Endodermal cell (in vitro differentiated cells): Measurements from ENCODE around the gene ADGB. TPM values are rescaled to one million over a fixed set of nuclear protein-coding genes. Genes with fewer than 3 reads are reported as not detected.

Source experiments
- DNase-seq: peaks from one replicate; pipeline ENCODE4 v3.0.0-alpha.2; 2017
- H3K27ac ChIP-seq: 2 replicates; pipeline ENCODE4 v1.5.1; 2013; ENCODE audit warnings: mild to moderate bottlenecking, low read depth, low read length, moderate library complexity
- H3K27me3 ChIP-seq: 2 replicates; pipeline ENCODE4 v1.6.1; 2013; ENCODE audit warnings: mild to moderate bottlenecking, low read length, moderate library complexity; ENCODE audit not compliant: insufficient read depth, control insufficient read depth, poor library complexity, severe bottlenecking
- H3K36me3 ChIP-seq: 2 replicates; pipeline ENCODE4 v1.7.0; 2013; ENCODE audit warnings: mild to moderate bottlenecking, low read length, moderate library complexity; ENCODE audit not compliant: control insufficient read depth, insufficient read depth
- H3K4me1 ChIP-seq: one replicate; pipeline ENCODE4 v1.7.0; 2013; ENCODE audit warnings: low read length; ENCODE audit not compliant: control insufficient read depth, insufficient read depth
- H3K4me3 ChIP-seq: 2 replicates; pipeline ENCODE4 v1.5.1; 2013; ENCODE audit warnings: mild to moderate bottlenecking, low read length, moderate library complexity
- H3K9ac ChIP-seq: 2 replicates; pipeline ENCODE4 v1.6.1; 2013; ENCODE audit warnings: mild to moderate bottlenecking, low read length, moderate library complexity; ENCODE audit not compliant: poor library complexity, severe bottlenecking; ENCODE audit errors: extremely low read depth
- H3K9me3 ChIP-seq: 2 replicates; pipeline ENCODE4 v1.6.1; 2013; ENCODE audit warnings: mild to moderate bottlenecking, low read length, moderate library complexity; ENCODE audit not compliant: control insufficient read depth
- H3K27ac Mint-ChIP-seq: 2 replicates; pipeline ENCODE4 v1.8.0; 2020; ENCODE audit warnings: mixed read lengths
- H3K27me3 Mint-ChIP-seq: 2 replicates; pipeline ENCODE4 v1.8.0; 2021; ENCODE audit warnings: mild to moderate bottlenecking, mixed read lengths; ENCODE audit not compliant: insufficient read depth
- H3K36me3 Mint-ChIP-seq: 2 replicates; pipeline ENCODE4 v1.8.0; 2020; ENCODE audit warnings: low read depth, mixed read lengths
- H3K4me1 Mint-ChIP-seq: 2 replicates; pipeline ENCODE4 v1.8.0; 2020; ENCODE audit warnings: mixed read lengths
- H3K4me3 Mint-ChIP-seq: 2 replicates; pipeline ENCODE4 v1.8.0; 2020; ENCODE audit warnings: mild to moderate bottlenecking, moderate library complexity, mixed read lengths
- H3K9me3 Mint-ChIP-seq: 2 replicates; pipeline ENCODE4 v1.8.0; 2020; ENCODE audit warnings: mild to moderate bottlenecking, mixed read lengths
- WGBS, 2 experiments: methylation state at CpG; one replicate each; pipeline versions ENCODE4 v1.1.5 to v1.1.7; 2013; ENCODE audit warnings: missing lambda C conversion rate in 2 of 2, mixed read lengths in 1 of 2; ENCODE audit not compliant: insufficient coverage in 1 of 2, insufficient read length in 1 of 2; 5-methylcytosine and 5-hydroxymethylcytosine counted together
- total RNA-seq, 2 donors: library from RNA; stranded (reverse); fragmentation: NEBNext Ultra II Directional in 1 of 2; extraction: Animal tissue kit (Norgen Biotek cat#: 25700) in 1 of 2; gene quantifications; 2 replicates in 1 of 2; 3 replicates in 1 of 2; pipeline ENCODE4 v1.2.1, GENCODE V29; 2021
- TF ChIP-seq, protein P1 (sequence below): fragments of 200-600 bp; sonication (generic); conservative IDR thresholded peaks from 2 replicates; pipeline ENCODE4 v1.5.0; 2021; ENCODE audit warnings: antibody characterized with exemption, mild to moderate bottlenecking

ADGB gene
- total RNA-seq, 2 donors from 2014 or later, result 0.37 to 1.3 TPM

GRCh38 chr6:146739696-146740095 lies 140.9 kb downstream of the ADGB start:
- TF ChIP-seq, protein P1, sequence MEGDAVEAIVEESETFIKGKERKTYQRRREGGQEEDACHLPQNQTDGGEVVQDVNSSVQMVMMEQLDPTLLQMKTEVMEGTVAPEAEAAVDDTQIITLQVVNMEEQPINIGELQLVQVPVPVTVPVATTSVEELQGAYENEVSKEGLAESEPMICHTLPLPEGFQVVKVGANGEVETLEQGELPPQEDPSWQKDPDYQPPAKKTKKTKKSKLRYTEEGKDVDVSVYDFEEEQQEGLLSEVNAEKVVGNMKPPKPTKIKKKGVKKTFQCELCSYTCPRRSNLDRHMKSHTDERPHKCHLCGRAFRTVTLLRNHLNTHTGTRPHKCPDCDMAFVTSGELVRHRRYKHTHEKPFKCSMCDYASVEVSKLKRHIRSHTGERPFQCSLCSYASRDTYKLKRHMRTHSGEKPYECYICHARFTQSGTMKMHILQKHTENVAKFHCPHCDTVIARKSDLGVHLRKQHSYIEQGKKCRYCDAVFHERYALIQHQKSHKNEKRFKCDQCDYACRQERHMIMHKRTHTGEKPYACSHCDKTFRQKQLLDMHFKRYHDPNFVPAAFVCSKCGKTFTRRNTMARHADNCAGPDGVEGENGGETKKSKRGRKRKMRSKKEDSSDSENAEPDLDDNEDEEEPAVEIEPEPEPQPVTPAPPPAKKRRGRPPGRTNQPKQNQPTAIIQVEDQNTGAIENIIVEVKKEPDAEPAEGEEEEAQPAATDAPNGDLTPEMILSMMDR, result no peak
- Mint-ChIP-seq H3K9me3 (no peaks in the 10 kb centered on the region), H3K27ac (no peak overlapping the region), H3K36me3 (no peaks in the 10 kb centered on the region), H3K4me3 (no peak overlapping the region), H3K4me1 (peaks cover 10% of the 10 kb centered on the region), H3K27me3 (no peaks in the 10 kb centered on the region)
- Histone ChIP-seq H3K27me3 (no peaks in the 10 kb centered on the region), H3K27ac (no peak overlapping the region), H3K36me3 (no peaks in the 10 kb centered on the region), H3K9me3 (no peaks in the 10 kb centered on the region), H3K4me3 (no peak overlapping the region), H3K4me1 (no peaks in the 10 kb centered on the region), H3K9ac (no peak overlapping the region)
- DNase-seq, result no peak
- WGBS, 2 experiments, result 94 to 100% methylated on average over 3 of the region's 3 CpGs

DNA sequence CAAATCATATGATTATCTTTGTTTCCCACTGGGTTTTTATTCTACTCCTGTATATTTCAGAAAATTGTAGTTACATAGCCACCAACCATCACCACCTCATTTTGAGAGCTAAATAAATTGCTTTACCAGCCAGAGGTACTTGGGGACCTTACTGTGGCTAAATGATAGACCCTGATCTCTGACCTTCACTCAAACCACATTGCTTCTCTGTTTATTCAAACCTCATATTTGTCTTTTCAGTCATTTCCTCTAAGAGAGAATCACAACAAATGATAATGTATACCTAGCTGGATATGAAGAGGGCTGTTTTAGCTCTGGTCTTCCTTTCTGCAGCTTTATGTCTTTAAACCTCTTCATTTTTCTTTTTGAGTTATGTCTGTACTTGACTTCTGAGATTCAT lies 142.8 kb downstream of the ADGB start:
- no peaks in the 10 kb centered on the region for H3K36me3 ChIP-seq
- no peaks in the 10 kb centered on the region for H3K27me3 Mint-ChIP-seq
- no peaks in the 10 kb centered on the region for H3K4me1 ChIP-seq
- H3K27ac ChIP-seq, result no peak overlapping the region
- TF ChIP-seq, protein P1, result no peak
- peaks cover 7% of the 10 kb centered on the region for H3K4me1 Mint-ChIP-seq
- no peak overlapping the region for H3K4me3 Mint-ChIP-seq
- no peaks in the 10 kb centered on the region for H3K9me3 Mint-ChIP-seq
- H3K9me3 ChIP-seq, result no peaks in the 10 kb centered on the region
- no peaks in the 10 kb centered on the region for H3K36me3 Mint-ChIP-seq
- no peak overlapping the region for H3K27ac Mint-ChIP-seq
- H3K9ac ChIP-seq, result no peak overlapping the region
- DNase-seq, result no peak
- H3K27me3 ChIP-seq, result no peaks in the 10 kb centered on the region
- no peak overlapping the region for H3K4me3 ChIP-seq

DNA sequence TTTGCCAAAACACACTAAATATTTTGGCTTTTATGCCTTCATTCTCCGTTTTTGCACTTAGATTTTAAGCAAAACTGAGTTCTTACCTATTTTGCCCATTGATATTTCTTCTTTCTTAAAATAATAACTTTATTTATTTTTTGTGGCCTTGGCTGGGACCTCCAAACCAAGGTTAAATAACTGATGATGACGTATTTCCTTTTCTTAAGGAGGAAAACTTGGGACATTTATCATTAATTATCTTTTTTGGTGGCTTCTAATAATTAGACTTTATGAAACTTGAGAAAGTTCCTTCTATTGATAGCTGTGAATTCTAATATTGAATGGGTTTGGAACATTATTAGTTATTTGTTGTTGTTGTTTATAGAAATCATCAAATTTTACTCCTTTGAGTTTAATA lies 154.5 kb downstream of the ADGB start:
- Histone ChIP-seq H3K4me1 (no peaks in the 10 kb centered on the region), H3K9ac (no peak overlapping the region), H3K27ac (no peak overlapping the region), H3K27me3 (no peaks in the 10 kb centered on the region), H3K4me3 (no peak overlapping the region), H3K9me3 (peaks cover 7% of the 10 kb centered on the region), H3K36me3 (no peaks in the 10 kb centered on the region)
- Mint-ChIP-seq H3K9me3 (peaks cover 7% of the 10 kb centered on the region), H3K27ac (no peak overlapping the region), H3K4me1 (no peaks in the 10 kb centered on the region), H3K27me3 (no peaks in the 10 kb centered on the region), H3K36me3 (no peaks in the 10 kb centered on the region), H3K4me3 (no peak overlapping the region)
- no peak for DNase-seq
- 94% methylated on average over 2 of the region's 2 CpGs; no CpG with 5 or more reads in 1 of the 2 experiments for WGBS, 2 experiments
- TF ChIP-seq, protein P1, result no peak
